Fibroblast of lung (primary cell): ENCODE measurements around the gene UTP4. TPM values are rescaled to one million over a fixed set of nuclear protein-coding genes. Genes with fewer than 3 reads are reported as not detected.
A peak's percentile ranks its signal among the peaks of the same experiment; 100 is the strongest.
"Not testable (repeated sequence)": the region's sequence is repeated elsewhere in the genome, so short reads cannot be mapped to it uniquely, and the experiment has no call there.

Source experiments
- DNase-seq, 2 donors: peaks; one replicate each; pipeline versions ENCODE4 v3.0.0 to v3.0.0-alpha.2; 2010; ENCODE audit warnings: low read depth in 2 of 2
- H2AFZ ChIP-seq: 2 replicates; pipeline ENCODE4 v1.5.1; 2012; ENCODE audit warnings: low read length, control low read depth, inconsistent platforms
- H3K27ac ChIP-seq: 2 replicates; pipeline ENCODE4 v1.5.1; 2011; ENCODE audit warnings: low read length, control low read depth; ENCODE audit not compliant: insufficient read depth
- H3K27me3 ChIP-seq: 2 replicates; pipeline ENCODE4 v1.5.1; 2011; ENCODE audit warnings: mild to moderate bottlenecking, low read length; ENCODE audit not compliant: control insufficient read depth, insufficient read depth
- H3K36me3 ChIP-seq: 2 replicates; pipeline ENCODE4 v1.5.1; 2011; ENCODE audit warnings: low read length; ENCODE audit not compliant: control insufficient read depth, insufficient read depth
- H3K4me1 ChIP-seq: 2 replicates; pipeline ENCODE4 v1.5.1; 2011; ENCODE audit warnings: low read length; ENCODE audit not compliant: control insufficient read depth, insufficient read depth; ENCODE audit errors: extremely low read depth
- H3K4me2 ChIP-seq: 2 replicates; pipeline ENCODE4 v1.5.1; 2011; ENCODE audit warnings: low read length, control low read depth; ENCODE audit not compliant: insufficient read depth; ENCODE audit errors: extremely low read depth
- H3K4me3 ChIP-seq, 4 experiments: fragments of 200-600 bp in 1 of 4; sonication (generic) in 1 of 4; replicated peaks in 1 of 4; 2 replicates each; pipeline ENCODE4 v1.5.1; 2011 to 2016; ENCODE audit warnings: low read length in 4 of 4, low read depth in 3 of 4, mild to moderate bottlenecking in 3 of 4, control low read depth in 2 of 4, inconsistent platforms in 1 of 4, mixed read lengths in 1 of 4; ENCODE audit not compliant: insufficient read depth in 1 of 4; ENCODE audit errors: control extremely low read depth in 1 of 4
- H3K79me2 ChIP-seq: 2 replicates; pipeline ENCODE4 v1.5.1; 2012; ENCODE audit warnings: mild to moderate bottlenecking, low read length, inconsistent platforms; ENCODE audit not compliant: control insufficient read depth, insufficient read depth
- H3K9ac ChIP-seq: 2 replicates; pipeline ENCODE4 v1.5.1; 2011; ENCODE audit warnings: mild to moderate bottlenecking, low read length, control low read depth; ENCODE audit not compliant: insufficient read depth
- H3K9me3 ChIP-seq: 2 replicates; pipeline ENCODE4 v1.5.1; 2012; ENCODE audit warnings: low read depth, low read length; ENCODE audit not compliant: control insufficient read depth, insufficient read depth
- H4K20me1 ChIP-seq: 2 replicates; pipeline ENCODE4 v1.5.1; 2011; ENCODE audit warnings: low read length; ENCODE audit not compliant: control insufficient read depth, insufficient read depth; ENCODE audit errors: extremely low read depth
- EZH2 ChIP-seq: IDR thresholded peaks from 2 replicates; pipeline ENCODE4 v1.5.1; 2012; ENCODE audit warnings: low read length, control low read depth, mild to moderate bottlenecking; ENCODE audit errors: missing control alignments
- polyA plus RNA-seq, 2 donors: library from polyadenylated mRNA; depleted of rRNA in 1 of 2; stranded (reverse) in 1 of 2; unstranded in 1 of 2; fragments of >200 nt; gene quantifications; 2 replicates each; pipeline ENCODE4 v1.2.1, GENCODE V29; 2011 to 2012; ENCODE audit warnings: missing spikeins in 1 of 2
- total RNA-seq: library from RNA; depleted of rRNA; stranded (reverse); fragments of >200 nt; gene quantifications from 2 replicates; pipeline ENCODE4 v1.2.1, GENCODE V29; 2014
- TF ChIP-seq, protein P1 (sequence below), 2 donors: IDR thresholded peaks in 1 of 2; conservative IDR thresholded peaks in 1 of 2; 1 replicate in 1 of 2; 2 replicates in 1 of 2; pipeline ENCODE4 v1.5.1; 2011 to 2012; ENCODE audit warnings: low read length in 2 of 2, control low read depth in 1 of 2, inconsistent platforms in 1 of 2, low read depth in 1 of 2, mild to moderate bottlenecking in 1 of 2

The UTP4 gene
- total and polyA plus RNA-seq, 2 donors (not counting 1 experiment from before 2014, with no cell fraction given) = 14.4 to 56.5 TPM

- H3K36me3 ChIP-seq = peaks cover 3% of the 10 kb centered on the region
- peak overlapping the region; percentile 90 for H3K9ac ChIP-seq
- peaks cover 86% of the 10 kb centered on the region for H3K79me2 ChIP-seq
- no peaks in the 10 kb centered on the region for H3K27me3 ChIP-seq
- peak overlapping the region; percentile 82 for H3K27ac ChIP-seq
- peak overlapping the region; percentile 46 to 99 (median 94) for H3K4me3 ChIP-seq
- peaks cover 2% of the 10 kb centered on the region for H3K4me1 ChIP-seq
- H3K9me3 ChIP-seq = no peaks in the 10 kb centered on the region
- no peak overlapping the region for H2AFZ ChIP-seq
- H4K20me1 ChIP-seq = no peaks in the 10 kb centered on the region
- TF ChIP-seq, protein P1, sequence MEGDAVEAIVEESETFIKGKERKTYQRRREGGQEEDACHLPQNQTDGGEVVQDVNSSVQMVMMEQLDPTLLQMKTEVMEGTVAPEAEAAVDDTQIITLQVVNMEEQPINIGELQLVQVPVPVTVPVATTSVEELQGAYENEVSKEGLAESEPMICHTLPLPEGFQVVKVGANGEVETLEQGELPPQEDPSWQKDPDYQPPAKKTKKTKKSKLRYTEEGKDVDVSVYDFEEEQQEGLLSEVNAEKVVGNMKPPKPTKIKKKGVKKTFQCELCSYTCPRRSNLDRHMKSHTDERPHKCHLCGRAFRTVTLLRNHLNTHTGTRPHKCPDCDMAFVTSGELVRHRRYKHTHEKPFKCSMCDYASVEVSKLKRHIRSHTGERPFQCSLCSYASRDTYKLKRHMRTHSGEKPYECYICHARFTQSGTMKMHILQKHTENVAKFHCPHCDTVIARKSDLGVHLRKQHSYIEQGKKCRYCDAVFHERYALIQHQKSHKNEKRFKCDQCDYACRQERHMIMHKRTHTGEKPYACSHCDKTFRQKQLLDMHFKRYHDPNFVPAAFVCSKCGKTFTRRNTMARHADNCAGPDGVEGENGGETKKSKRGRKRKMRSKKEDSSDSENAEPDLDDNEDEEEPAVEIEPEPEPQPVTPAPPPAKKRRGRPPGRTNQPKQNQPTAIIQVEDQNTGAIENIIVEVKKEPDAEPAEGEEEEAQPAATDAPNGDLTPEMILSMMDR (conservative IDR thresholded peaks at IDR 0.05 in 1 of 2, IDR thresholded peaks at IDR 0.05 in 1 of 2; ENCODE audit: low read depth in 1 of 2, low read length in 2 of 2) = no peak
- TF ChIP-seq EZH2 = no peak
- DNase-seq = peak; percentile 78 to 81
- H3K4me2 ChIP-seq = peak overlapping the region; percentile 6
Observed at GRCh38 chr16:69131839-69132423, 518 bp upstream of the UTP4 start.

DNA sequence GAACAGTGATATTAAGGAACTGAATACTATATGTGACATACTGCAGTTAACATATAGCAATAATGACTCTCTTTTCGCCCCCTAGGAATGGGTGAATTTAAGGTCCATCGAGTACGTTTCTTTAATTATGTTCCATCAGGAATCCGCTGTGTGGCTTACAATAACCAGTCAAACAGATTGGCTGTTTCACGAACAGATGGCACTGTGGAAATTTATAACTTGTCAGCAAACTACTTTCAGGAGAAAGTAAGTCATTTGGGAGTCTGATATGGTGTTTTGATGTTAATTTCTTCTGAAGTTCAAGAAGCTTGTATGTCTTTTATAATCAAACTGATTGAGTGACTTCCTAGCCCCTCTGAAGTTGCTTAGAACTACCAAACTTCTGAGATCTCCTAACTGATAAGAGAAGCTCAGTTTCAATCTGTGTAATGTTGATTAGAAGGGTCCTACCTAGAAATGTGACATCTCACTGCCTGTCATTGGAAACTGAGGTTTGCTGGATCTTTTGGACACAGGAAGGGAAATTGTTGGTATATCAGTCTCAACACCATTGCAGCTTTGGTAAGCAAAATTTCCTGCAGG, 1.0 kb downstream of the UTP4 start:
- TF ChIP-seq EZH2 = no peak
- TF ChIP-seq, protein P1 (conservative IDR thresholded peaks at IDR 0.05 in 1 of 2, IDR thresholded peaks at IDR 0.05 in 1 of 2; ENCODE audit: low read depth in 1 of 2, low read length in 2 of 2) = no peak
- Histone ChIP-seq H3K27ac (peak overlapping the region; percentile 82), H3K36me3 (peaks cover 9% of the 10 kb centered on the region), H3K79me2 (peaks cover 77% of the 10 kb centered on the region), H3K9ac (peak overlapping the region; percentile 90), H4K20me1 (no peaks in the 10 kb centered on the region), H3K4me1 (peaks cover 2% of the 10 kb centered on the region), H2AFZ (no peak overlapping the region), H3K27me3 (no peaks in the 10 kb centered on the region), H3K4me2 (peak overlapping the region; percentile 84), H3K9me3 (no peaks in the 10 kb centered on the region), H3K4me3 (peak overlapping the region; percentile 84 to 99 (median 93))
- DNase-seq = no peak

GRCh38 chr16:69138608-69139007, 6.2 kb downstream of the UTP4 start:
- no peak for DNase-seq
- no peak for TF ChIP-seq EZH2
- TF ChIP-seq, protein P1 (conservative IDR thresholded peaks at IDR 0.05 in 1 of 2, IDR thresholded peaks at IDR 0.05 in 1 of 2; ENCODE audit: low read depth in 1 of 2, low read length in 2 of 2) = no peak
- no peak overlapping the region for H3K27ac ChIP-seq
- no peak overlapping the region for H3K4me2 ChIP-seq
- no peaks in the 10 kb centered on the region for H3K27me3 ChIP-seq
- H4K20me1 ChIP-seq = no peaks in the 10 kb centered on the region
- no peaks in the 10 kb centered on the region for H3K9me3 ChIP-seq
- peaks cover 2% of the 10 kb centered on the region for H3K4me1 ChIP-seq
- peaks cover 21% of the 10 kb centered on the region for H3K36me3 ChIP-seq
- H3K4me3 ChIP-seq = no peak overlapping the region
- peaks cover 33% of the 10 kb centered on the region for H3K79me2 ChIP-seq
- no peak overlapping the region for H3K9ac ChIP-seq
- no peak overlapping the region for H2AFZ ChIP-seq

DNA sequence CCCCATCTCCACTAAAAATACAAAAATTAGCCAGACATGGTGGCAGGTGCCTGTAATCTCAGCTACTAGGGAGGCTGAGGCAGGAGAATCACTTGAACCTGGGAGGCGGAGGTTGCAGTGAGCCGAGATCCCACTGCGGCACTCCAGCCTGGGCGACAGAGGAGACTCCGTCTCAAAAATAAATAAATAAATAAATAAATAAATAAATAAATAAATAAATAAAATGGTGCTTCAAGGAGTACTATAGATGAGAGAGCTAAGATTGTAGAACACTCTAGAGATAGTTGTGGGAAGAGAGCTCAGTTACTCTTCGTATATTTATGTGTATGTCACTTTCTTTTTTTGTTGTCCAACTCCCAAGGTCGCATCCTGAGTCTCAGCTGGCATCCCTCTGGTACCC, 7.0 kb downstream of the UTP4 start:
- not testable (repeated sequence) for H2AFZ ChIP-seq, DNase-seq, H3K9me3 ChIP-seq, H3K27ac ChIP-seq, H3K27me3 ChIP-seq, H3K4me2 ChIP-seq, H4K20me1 ChIP-seq, H3K9ac ChIP-seq, H3K4me3 ChIP-seq, H3K4me1 ChIP-seq
- H3K79me2 ChIP-seq = peaks cover 24% of the 10 kb centered on the region
- peaks cover 21% of the 10 kb centered on the region for H3K36me3 ChIP-seq
